GM12892 (cell line): Measurements from ENCODE around the gene DENND2C.

Experiments used
- DNase-seq: peaks from one replicate; pipeline ENCODE4 v3.0.0; 2011; ENCODE audit not compliant: insufficient read length
- FAIRE-seq: peaks from 2 replicates; lab custom pipeline; 2011; peaks lifted over from hg19 to GRCh38; lab: Jason Lieb, UNC
- POLR2A ChIP-seq: IDR thresholded peaks from 2 replicates; pipeline ENCODE4 v1.6.1; 2011; ENCODE audit warnings: low read depth, low read length, control low read depth
- POLR2AphosphoS5 ChIP-seq: IDR thresholded peaks from 2 replicates; pipeline ENCODE4 v1.6.1; 2011; ENCODE audit warnings: low read depth, low read length, control low read depth
- TAF1 ChIP-seq: IDR thresholded peaks from 2 replicates; pipeline ENCODE4 v1.6.1; 2011; ENCODE audit warnings: low read depth, mild to moderate bottlenecking, control low read depth, low read length, borderline replicate concordance

The DENND2C gene

DNA sequence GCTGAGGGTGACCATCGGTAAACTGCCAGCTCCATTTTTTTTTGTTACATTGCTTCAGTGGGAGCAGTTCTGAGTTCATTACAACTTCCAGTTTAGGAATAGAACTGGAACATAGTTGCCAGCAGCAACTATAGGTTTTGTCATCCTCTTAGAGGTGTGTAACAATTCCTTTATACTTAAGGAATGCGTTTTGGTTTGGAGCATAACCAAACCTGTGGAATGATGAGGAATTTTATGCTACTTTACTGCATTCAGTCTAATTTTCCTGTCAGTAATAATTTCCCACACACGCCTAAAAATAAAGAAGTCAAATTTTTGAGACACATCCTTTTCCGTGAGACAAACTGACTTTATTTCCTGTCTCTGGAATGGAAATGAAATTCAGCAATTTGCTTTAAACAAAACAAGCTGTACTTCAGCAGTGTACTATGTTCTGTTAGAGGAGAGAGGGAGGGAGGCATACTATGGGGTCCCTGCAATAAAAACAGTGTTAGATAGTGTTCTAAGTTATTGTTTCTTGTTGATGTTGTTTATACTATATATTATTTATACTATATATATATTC is 30.3 kb upstream of the DENND2C start:
- DNase-seq: no peak
- FAIRE-seq: no peak
- TF ChIP-seq TAF1 (no peak), POLR2AphosphoS5 (no peak), POLR2A (no peak)

DNA sequence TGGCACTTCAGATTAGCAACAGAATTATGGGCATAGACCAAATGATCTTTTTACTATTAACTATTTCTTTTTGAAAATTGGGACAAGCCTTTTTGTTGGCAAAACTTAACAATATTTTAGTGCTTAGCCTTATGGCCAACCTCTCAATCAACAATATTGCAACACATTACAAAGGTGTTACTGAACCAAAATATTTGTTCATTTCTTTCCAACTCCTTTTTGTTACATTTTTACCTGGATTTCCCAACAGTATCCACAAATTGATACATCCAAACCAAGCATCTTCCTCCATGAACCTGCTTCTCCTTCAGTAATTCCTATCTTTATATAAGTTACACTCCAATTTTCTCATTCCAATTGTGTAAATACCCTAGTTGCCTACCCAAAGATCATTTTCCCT is 27.0 kb upstream of the DENND2C start:
- TF ChIP-seq POLR2A: no peak
- TF ChIP-seq POLR2AphosphoS5: no peak
- no peak for TF ChIP-seq TAF1
- FAIRE-seq (no peak), DNase-seq (no peak)

DNA sequence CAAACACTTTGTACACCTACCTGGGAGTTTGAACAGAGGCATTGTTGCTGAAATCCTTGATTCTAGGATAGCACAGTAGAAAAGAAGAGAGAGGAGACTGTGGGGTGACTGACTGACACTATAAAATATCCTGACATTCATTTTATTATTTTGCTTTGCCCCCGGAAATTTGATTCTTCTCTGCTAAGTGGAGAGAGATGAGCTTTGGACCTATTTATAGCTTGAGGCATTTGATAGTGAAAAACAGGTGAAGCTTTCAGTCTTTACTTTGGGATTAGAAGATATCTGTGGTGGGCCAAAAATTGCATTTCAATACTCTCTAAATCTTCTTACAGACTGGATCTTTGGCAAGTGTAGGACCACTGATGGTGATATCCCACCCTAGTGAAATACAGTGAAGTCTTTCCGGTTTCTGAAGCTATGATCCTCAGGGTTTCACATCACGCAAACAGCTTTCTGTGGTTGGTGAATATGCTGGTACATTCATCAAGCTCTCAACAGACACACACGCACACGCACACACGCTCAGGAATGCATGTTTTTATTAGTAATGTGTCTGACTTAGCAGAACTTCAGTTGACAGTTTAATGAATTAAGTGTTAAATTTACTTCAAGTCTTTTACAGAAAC is 25.7 kb upstream of the DENND2C start, which contains the start of gene AMPD1:
TSS of gene AMPD1 (minus strand) at position 117 of the 629 bp plus-strand sequence. CDS start at position 42, 75 bp downstream.
- FAIRE-seq: no peak
- TF ChIP-seq POLR2A (no peak), POLR2AphosphoS5 (no peak)
- no peak for DNase-seq

DNA sequence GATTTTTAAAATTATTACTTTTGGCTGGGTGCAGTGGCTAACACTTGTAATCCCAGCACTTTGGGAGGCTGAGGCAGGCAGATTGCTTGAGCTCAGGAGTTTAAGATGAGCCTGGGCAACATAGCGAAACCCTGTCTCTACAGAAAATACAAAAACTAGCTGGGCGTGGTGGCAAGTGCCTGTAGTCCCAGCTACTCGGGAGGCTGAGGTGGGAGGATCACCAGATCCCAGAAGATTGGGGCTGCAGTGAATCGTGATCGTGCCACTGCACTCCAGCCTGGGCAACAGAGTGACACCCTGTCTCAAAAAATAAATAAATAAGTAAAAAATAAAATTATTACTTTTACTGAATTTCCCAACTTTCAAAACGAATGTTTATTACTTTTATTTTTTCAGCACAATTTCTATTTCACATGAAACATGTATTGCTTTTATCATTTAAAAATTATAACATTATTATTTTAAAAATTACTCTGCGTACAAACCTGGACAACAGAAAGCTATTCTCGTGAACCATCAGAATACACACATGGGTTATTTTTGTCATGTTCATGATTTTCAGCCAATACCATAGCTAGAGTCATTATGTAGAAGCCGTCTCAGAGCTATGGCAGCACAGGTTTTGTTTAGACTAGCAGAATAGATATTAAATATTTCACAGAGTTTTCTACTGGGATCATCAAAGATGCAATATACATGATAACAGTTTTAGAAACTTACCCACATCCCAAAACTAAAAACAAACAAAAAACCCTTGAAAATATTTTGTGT is 24.9 kb upstream of the DENND2C start:
- DNase-seq (no peak), FAIRE-seq (no peak)
- TF ChIP-seq TAF1 (no peak), POLR2A (no peak), POLR2AphosphoS5 (no peak)

DNA sequence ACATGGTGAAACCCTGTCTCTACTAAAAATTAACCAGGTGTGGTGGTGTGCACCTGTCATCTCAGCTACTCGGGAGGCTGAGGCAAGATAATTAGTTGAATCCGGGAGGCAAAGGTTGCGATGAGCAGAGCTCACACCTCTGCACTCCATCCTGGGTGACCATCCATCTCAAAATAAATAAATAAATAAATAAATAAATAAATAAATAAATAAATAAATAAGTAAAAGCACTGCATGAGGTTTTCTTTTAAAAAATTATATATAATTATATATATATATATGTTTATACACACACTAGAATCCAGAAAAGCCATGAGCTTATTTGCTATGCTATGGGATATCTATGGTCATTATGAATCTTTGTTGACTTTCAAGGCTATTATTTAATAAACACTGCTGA is 23.1 kb upstream of the DENND2C start:
- TF ChIP-seq POLR2AphosphoS5: no peak
- FAIRE-seq: no peak
- DNase-seq: no peak

DNA sequence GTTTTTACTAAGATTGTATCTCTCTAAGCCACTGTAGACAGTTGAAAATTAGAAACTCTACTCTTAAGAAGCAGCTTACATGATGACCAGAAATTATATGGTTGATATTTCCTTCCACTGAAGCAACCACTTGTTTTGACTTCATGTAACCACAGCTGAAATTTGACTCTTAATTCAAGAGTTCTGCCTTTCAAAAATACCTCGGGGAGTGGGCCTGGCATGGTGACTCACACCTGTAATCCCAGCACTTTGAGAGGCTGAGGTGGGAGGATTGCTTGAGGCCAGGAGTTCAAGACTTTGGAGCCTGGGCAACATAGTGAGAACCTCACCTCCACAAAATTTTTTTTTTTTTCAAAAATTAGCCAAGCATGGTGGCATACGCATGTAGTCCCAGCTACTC is 21.2 kb upstream of the DENND2C start:
- no peak for DNase-seq
- TF ChIP-seq POLR2A (no peak), POLR2AphosphoS5 (no peak), TAF1 (no peak)
- FAIRE-seq: no peak

DNA sequence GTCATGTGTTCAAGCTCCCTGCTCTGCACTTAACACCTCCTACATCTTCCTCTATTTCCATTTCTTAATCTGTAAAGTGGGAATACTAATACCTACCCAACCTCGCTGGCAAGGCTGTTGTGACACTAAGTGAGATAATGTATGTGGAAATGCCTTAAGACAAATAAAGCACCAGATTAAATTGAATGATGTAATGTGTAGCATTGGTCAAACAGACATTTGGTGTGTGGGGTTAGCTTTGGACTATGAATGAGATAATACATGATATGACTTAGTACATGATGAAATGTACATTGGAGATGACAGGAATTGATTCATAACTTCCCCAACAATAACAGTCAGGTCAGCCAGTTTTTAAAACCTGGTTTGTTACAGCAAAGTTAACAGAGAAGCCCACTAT is 20.3 kb upstream of the DENND2C start:
- DNase-seq (no peak), FAIRE-seq (no peak)
- TF ChIP-seq TAF1 (no peak), POLR2A (no peak), POLR2AphosphoS5 (no peak)

DNA sequence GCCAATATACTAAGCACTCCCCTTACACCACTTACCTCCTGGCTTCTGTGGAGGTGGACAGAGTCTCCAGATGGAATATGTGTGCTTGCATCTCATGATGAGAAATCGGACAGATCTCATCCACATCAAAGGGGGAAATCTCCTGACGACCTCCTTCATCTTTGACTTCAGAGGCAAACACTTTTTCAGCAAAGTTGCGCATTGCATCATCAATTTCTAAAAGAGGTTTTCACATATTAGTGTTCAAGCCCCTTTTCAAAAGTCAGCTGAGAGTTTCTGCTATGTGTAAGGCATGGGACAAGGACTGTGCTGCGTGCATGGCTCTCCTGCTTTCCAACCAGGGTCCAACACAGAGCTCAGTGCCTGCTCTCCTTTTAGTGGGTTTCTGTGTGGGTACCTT is 18.7 kb upstream of the DENND2C start:
- no peak for TF ChIP-seq POLR2AphosphoS5
- no peak for TF ChIP-seq POLR2A
- TF ChIP-seq TAF1: no peak
- no peak for FAIRE-seq
- DNase-seq: no peak

DNA sequence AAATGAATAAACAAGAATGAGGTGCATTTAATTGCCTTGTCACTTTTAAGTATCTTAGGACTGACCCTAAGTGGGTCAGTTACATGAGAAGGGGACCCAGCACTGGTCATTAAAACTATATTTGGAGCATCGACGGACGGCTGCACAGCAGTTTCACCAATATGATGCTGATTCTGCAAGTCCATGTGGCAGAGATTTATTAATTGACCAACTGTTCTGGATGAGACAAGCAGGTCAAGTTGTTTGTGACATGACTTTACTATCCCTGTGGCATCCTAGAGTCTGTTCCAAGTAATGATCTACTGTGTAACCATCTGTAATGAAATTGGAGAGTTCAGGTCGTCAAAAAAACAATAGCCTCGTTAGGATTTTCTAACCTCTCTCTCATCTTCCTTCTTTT is 16.0 kb upstream of the DENND2C start:
- TF ChIP-seq TAF1 (no peak), POLR2AphosphoS5 (no peak)
- DNase-seq: no peak
- no peak for FAIRE-seq

DNA sequence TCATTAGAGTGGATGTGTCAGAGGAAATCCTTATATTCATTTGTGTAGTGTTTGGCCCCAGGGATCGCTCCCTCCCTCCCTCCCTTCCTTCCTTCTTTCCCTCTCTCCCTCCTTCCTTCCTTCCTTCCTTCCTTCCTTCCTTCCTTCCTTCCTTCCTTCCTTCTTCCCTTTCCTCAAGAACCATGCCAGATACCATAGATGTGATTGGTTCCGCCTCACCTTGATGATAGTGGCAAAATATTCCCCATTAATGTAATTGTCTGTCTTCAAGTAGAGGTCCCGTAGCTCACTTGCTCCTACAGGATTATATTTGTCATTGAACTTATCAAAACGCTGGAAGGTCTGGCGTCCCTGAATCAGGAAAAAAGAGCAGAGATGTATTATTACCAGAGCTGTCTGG is 7.8 kb upstream of the DENND2C start:
- TF ChIP-seq POLR2AphosphoS5 (no peak), TAF1 (no peak), POLR2A (no peak)
- FAIRE-seq (no peak), DNase-seq (no peak)

DNA sequence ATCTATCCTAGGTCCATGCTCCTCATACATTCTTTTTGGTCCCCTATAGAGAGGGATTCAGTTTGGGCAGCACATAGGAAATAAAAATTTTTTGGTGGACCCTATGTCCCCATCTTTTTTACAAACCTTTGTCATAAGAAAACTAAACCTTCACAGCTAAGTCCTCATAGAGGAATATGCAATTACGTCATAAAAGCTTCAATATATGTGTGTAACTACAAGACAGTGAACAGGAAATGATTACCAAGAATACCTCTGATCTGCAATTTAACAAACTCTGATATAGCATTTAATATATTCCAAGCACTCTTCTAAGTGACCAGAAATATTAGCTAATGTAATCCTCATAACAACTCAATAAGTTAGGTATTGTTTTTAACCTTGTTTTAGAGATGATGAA is 6.3 kb upstream of the DENND2C start:
- FAIRE-seq: no peak

DNA sequence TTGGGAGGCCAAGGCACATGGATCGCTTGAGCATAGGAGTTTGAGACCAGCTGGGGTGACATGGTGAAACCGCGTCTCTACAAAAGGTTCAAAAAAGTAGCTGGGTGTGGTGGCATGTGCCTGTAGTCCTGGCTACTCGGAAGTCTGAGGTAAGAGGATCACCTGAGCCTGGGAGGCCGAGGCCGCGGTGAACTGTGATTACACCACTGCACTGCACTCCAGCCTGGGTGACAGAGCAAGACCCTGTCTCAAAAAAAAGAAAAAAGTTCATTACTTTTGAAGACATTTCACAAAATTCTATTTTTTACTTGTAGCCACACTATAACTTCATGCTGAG is 2.1 kb upstream of the DENND2C start:
- no peak for DNase-seq
- TF ChIP-seq POLR2A (no peak), TAF1 (no peak), POLR2AphosphoS5 (no peak)
- no peak for FAIRE-seq

More for the DNA sequence above, 6.3 kb upstream of the DENND2C start:
- DNase-seq: no peak
- TF ChIP-seq POLR2AphosphoS5 (no peak), POLR2A (no peak), TAF1 (no peak)
